SK-MEL-5 (cell line): ENCODE results near the gene ABCC4. TPM values are rescaled to one million over a fixed set of nuclear protein-coding genes. Genes with fewer than 3 reads are reported as not detected.

Experiments used
- DNase-seq: peaks from one replicate; pipeline ENCODE4 v3.0.0-alpha.2; 2016; ENCODE audit warnings: low read depth, low spot score
- in situ Hi-C: cut with HindIII; loops from 2 replicates; pipeline ENCODE4 v1.10.0; 2016; ENCODE audit warnings: low sequenced_read_pairs, high pct_unique_total_duplicates, low pct_unique_long_range_greater_than_20kb
- total RNA-seq: library from RNA; depleted of rRNA; stranded (reverse); fragments of >200 nt; shearing (Covaris generic); gene quantifications from 2 replicates; pipeline ENCODE4 v1.2.3, GENCODE V29; 2014

Gene ABCC4
- total RNA-seq, 1 experiment from 2014 or later: 95.1 TPM

DNA sequence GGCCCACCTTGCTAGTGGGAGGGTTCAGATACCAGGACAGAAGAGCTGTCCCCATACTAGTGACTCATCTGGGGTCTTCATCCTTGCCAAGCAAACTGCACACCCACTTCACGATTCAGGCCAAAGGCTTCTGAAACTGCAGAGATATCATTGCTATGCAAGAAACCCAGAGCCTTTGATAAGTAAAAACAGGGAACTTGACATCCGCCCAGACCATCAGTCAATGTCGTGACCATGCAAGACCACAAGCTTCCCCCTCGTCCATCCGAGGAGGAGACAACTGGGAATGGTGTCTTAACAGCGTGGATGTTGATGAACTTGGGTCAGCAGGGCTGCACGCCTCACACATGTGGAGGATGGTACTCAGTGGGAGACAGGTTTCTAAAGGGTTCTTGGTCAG lies 58.0 kb downstream of the ABCC4 start:
- in situ Hi-C loops: no loop called here

GRCh38 chr13:95241321-95241720 lies 59.9 kb downstream of the ABCC4 start:
- in situ Hi-C loops: no loop called here
- DNase-seq: no peak

More for the DNA sequence above, 58.0 kb downstream of the ABCC4 start:
- no peak for DNase-seq

DNA sequence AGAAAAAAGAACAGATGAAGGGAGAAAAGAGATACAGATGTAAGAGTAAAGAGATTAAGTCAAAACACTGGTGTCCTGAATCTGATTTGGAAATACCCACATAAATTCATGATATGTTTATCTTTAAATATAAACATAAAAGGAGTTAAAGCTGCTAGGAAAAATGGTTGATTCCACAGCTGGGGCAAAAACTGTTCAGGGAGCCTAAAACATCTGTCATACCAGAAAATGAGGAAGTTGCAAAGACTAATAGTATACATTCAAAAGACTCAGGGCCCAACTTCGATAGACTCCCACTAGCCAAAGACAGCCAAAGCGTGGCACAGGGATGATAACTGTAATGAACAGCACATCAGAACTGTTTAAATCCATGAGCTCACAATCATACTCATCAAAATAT lies 62.0 kb downstream of the ABCC4 start:
- in situ Hi-C loops: no loop called here
- no peak for DNase-seq

- DNase-seq: no peak
- in situ Hi-C loops: no loop called here
These were observed 63.9 kb downstream of the ABCC4 start for GRCh38 chr13:95237310-95237870.

DNA sequence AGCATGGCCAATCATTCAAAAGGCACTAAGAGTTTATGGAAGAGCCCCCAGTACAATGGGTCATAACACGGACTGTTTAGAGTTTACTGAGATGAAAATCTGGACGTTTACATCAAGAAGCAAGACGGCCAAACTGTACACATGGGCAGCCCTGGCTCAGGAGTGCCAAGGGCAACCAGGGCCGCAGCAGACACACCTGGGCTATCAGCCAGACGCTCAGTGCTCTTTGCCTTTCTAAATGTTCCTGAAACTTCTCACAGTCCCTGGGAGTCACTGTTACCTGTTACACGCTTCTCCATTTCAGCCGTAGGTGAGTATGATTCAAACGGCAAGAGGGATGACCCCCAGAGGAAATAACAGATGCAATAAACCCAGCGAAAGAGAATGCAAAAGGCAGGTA lies 64.5 kb downstream of the ABCC4 start:
- in situ Hi-C loops: no loop called here
- DNase-seq: no peak

- no peak for DNase-seq
- in situ Hi-C loops: no loop called here
These were observed 65.3 kb downstream of the ABCC4 start for GRCh38 chr13:95235974-95236373.

DNA sequence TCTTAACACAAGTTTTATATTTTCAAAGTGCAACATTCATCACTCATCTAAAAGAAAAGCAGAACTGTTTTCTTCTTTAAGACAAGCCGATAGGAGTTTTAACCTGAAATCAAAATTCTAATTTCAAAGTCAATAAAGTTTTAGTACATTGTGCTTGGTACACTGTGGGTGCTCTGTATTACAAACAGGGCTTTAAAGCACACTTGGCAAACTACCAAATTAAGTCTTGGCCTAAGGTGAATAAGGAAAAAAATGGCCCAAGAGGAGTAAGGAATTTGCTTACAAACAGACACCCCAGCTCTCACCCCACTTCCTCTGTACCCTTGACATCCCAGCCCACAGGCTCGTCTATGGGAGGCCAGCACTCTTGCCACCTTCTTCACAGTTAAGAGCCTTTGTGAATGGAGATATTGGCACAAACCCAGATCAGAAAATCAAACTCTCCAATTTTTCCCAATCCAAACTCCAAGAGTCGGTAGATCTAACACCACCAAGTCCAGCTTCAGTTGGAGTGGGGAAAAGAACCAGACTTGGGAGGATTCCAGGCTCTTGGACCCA lies 66.0 kb downstream of the ABCC4 start:
- DNase-seq: no peak
- in situ Hi-C loops: no loop called here

GRCh38 chr13:95234242-95234641 lies 67.0 kb downstream of the ABCC4 start:
- in situ Hi-C loops: no loop called here
- no peak for DNase-seq

DNA sequence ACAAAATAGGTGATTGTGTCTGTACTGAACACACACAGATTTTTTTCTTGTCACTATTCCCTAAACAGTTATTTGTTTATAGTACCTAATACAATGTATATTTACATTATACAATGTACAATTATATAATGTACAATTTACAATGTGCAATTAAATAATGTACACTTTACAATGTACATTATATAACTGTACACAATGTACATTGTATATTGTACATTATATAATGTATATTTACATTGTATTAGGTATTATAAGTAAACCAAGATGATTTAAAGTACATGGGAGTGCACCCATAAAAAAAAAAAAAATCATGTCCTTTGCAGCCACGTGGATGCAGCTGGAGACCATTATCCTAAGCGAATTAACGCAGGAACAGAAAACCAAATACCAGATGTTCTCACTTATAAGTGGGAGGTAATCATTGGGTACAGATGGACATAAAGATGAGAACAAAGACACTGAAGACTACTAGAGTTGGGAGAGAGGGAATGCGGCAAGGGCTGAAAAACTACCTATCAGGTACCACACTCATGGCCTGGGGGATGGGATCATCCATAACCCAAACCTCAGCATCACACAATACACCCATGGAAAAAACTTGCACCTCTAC lies 68.1 kb downstream of the ABCC4 start:
- in situ Hi-C loops: no loop called here
- no peak for DNase-seq

GRCh38 chr13:95231393-95231792 lies 69.9 kb downstream of the ABCC4 start:
- no peak for DNase-seq
- in situ Hi-C loops: no loop called here

- in situ Hi-C loops: no loop called here
- no peak for DNase-seq
These were observed 71.4 kb downstream of the ABCC4 start for GRCh38 chr13:95229855-95230254.

DNA sequence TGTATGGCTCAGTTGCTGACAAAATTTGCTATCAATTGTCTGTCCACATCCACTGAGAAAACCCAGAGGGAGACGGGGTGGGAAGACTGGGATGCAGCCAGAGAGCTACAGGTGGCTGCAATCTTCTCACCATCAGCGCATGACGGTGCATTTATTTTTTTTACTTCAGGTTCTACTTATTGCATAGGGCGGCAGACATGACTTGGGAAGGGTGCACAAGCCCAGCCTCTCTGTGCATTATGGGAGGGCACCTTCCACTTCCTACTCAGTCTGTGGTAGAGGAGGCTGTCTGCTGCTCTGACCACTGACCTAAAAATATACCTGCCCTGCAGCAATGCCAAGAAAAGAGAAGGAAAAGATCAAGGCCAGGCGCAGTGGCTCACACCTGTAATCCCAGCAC lies 73.1 kb downstream of the ABCC4 start:
- in situ Hi-C loops: no loop called here
- DNase-seq: no peak

GRCh38 chr13:95226932-95227695 lies 74.1 kb downstream of the ABCC4 start:
- in situ Hi-C loops: no loop called here
- DNase-seq: no peak

- DNase-seq: no peak
- in situ Hi-C loops: no loop called here
These were observed 74.8 kb downstream of the ABCC4 start for GRCh38 chr13:95226476-95226875.

DNA sequence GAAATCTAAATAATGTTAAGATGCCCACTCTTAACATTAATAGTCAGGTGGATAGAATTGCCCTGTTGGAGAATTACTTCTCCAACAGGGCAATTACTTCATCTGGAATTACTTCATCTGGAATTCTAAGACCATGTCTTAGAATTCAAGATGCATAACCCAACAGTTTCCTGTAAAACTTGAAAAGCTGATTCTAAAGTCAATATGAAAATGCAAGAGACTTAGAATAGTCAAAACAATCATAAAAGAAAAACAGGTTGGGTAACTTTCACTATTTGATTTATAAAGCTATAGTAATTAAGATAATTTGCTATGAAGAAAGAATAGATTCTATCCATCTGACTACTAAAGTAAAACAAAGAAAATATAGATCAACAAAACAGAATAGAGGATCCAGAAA lies 75.2 kb downstream of the ABCC4 start:
- in situ Hi-C loops: no loop called here
- DNase-seq: no peak

DNA sequence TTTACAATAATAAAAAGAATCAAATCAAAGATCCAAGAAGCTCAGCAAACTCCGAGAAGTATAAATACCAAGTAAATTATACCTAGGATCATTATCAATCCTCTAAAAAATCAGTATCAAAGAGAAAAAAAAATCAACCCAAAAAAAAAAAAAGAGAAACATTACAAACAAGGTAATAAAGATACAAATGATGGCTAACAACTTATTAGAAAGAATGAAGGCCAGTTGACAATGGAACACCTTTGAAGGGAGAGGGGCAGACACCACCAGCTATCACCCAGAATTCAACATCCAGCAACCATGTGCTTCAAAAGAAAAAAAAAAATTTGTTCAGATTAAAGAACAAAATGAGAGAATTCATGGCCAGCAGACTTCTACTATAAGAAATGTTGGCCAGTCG lies 77.2 kb downstream of the ABCC4 start:
- no peak for DNase-seq
- in situ Hi-C loops: no loop called here

- in situ Hi-C loops: no loop called here
These were observed 78.6 kb downstream of the ABCC4 start for GRCh38 chr13:95222733-95223018.

DNA sequence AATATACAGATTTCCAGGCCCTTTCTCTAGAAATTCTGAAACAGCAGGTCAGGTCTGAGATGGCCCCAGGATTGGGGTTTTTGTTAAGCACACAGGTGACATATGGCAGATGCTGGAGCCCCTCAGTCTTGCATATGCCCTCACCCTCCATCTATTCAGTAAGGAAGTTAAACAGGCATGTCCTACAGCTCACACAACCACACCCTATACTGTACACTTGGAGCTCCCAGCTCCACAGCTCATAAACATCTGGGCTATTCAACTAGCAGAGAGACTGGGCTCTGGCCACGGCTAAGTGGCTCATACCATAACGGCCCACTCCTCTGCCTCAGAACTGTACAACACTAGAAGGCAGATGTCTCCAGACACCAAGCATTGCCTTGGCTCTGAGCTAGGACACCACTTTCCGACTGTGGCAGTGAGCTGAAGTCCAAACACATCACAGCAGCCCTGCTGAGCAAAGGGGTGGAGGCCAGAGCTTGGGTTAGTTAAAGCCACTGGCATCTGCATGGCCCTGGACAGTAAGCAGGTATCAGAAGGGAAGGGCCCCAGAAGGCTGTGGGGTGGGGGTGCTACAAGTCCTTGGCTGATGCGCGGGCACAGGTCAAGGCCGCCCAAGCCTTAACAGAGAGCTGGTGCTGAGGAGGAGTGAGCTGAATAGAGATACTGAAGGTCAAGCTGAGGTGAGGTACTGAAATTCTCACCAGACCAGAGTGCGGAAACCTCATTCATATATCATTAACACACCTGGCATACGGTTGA lies 79.1 kb downstream of the ABCC4 start:
- in situ Hi-C loops: no loop called here
- DNase-seq: no peak

More at GRCh38 chr13:95222733-95223018, 78.6 kb downstream of the ABCC4 start:
- DNase-seq: no peak
